Adrenal gland (tissue), 12 donors: ENCODE measurements around the gene KRT37. TPM values are rescaled to one million over a fixed set of nuclear protein-coding genes. Genes with fewer than 3 reads are reported as not detected.

Experiments
- DNase-seq, 7 donors: peaks; one replicate each; pipeline ENCODE4 v3.0.0-alpha.2; 2019 to 2020
- H3K27ac ChIP-seq, 5 donors: fragments of 200-600 bp; sonication (generic) in 4 of 5; 1 replicate in 3 of 5; 2 replicates in 2 of 5; pipeline versions ENCODE4 v1.5.1 to v1.8.0; 2016 to 2020; ENCODE audit warnings: mild to moderate bottlenecking in 1 of 5
- H3K27me3 ChIP-seq: fragments of 200-600 bp; 2 replicates; pipeline ENCODE4 v1.8.0; 2021
- H3K36me3 ChIP-seq, 2 donors: fragments of 200-600 bp; replicated peaks in 1 of 2; 1 replicate in 1 of 2; 2 replicates in 1 of 2; pipeline versions ENCODE4 v1.5.1 to v1.8.0; 2018 to 2022
- H3K4me1 ChIP-seq, 2 donors: fragments of 200-600 bp; replicated peaks in 1 of 2; 1 replicate in 1 of 2; 2 replicates in 1 of 2; pipeline versions ENCODE4 v1.5.1 to v1.8.0; 2018 to 2021
- H3K4me3 ChIP-seq, 4 donors: fragments of 200-600 bp; sonication (generic) in 3 of 4; one replicate each; pipeline ENCODE4 v1.5.1; 2016 to 2018
- H3K9me3 ChIP-seq, 3 donors: fragments of 200-600 bp; sonication (generic) in 1 of 3; replicated peaks in 1 of 3; 1 replicate in 2 of 3; 2 replicates in 1 of 3; pipeline versions ENCODE4 v1.5.1 to v1.8.0; 2016 to 2021
- CTCF ChIP-seq, 6 experiments: fragments of 450-650 bp in 4 of 6; fragments of 200-600 bp in 2 of 6; sonication (generic) in 1 of 6; IDR thresholded peaks; 1 replicate in 5 of 6; 2 replicates in 1 of 6; pipeline versions ENCODE4 v1.5.1 to v1.8.0; 2016 to 2021; ENCODE audit warnings: antibody characterized with exemption in 6 of 6, mild to moderate bottlenecking in 2 of 6, moderate library complexity in 1 of 6
- POLR2A ChIP-seq, 2 donors: fragments of 450-650 bp; IDR thresholded peaks; one replicate each; pipeline ENCODE4 v1.6.1; 2017; ENCODE audit warnings: antibody characterized with exemption in 2 of 2, mild to moderate bottlenecking in 2 of 2, moderate library complexity in 1 of 2
- WGBS, 4 donors: extraction: QIAGEN DNeasy Blood & Tissue Kit in 2 of 4; methylation state at CpG; one replicate each; pipeline versions ENCODE4 v1.1.5 to v1.1.7; 2013 to 2017; 5-methylcytosine and 5-hydroxymethylcytosine counted together
- intact Hi-C, 2 donors: fragments of 100-400 bp; cut with DNase I; formaldehyde crosslinking; loops; one replicate each; pipeline versions ENCODE4 v1.14.1 to v1.15.0; 2022 to 2023
- polyA plus RNA-seq, 3 donors: library from polyadenylated mRNA; stranded (reverse); fragments of 200-250 nt in 2 of 3; fragments of 350-450 nt in 1 of 3; fragmentation: Illumina TruSeq in 1 of 3; extraction: RNeasy Lipid Tissue Mini Kit (QIAGEN cat#74804) in 1 of 3; gene quantifications; one replicate each; pipeline ENCODE4 v1.2.3, GENCODE V29; 2013 to 2014
- total RNA-seq, 9 donors: library from RNA; depleted of rRNA in 4 of 9; stranded (reverse); fragments of >200 nt in 4 of 9; fragments of 120-200 nt in 1 of 9; fragmentation: NEBNext Ultra II Directional in 1 of 9; extraction: Animal tissue kit (Norgen Biotek cat#: 25700) in 1 of 9; gene quantifications; one replicate each; pipeline versions ENCODE4 v1.1.0 to v1.2.4, GENCODE V29; 2013 to 2023
- donor health status: healthy with polysubstance abuse.
- donor health status: Bipolar disorder and iron deficiency.
- donor health status: DM: yes; HTN: yes; CAD: no.
- donor health status: DM: no; HTN: no; CAD: no.
- donor health status: DM: no; HTN: no; CAD: no.
- donor health status: DM: yes; HTN: yes; CAD: no.

Gene KRT37
- total and polyA plus RNA-seq, 12 donors = not detected

GRCh38 chr17:41411072-41411840 lies 13.1 kb downstream of the KRT37 start:
- Histone ChIP-seq H3K27ac (no peak overlapping the region), H3K9me3 (no peaks in the 10 kb centered on the region), H3K36me3 (no peaks in the 10 kb centered on the region), H3K27me3 (no peaks in the 10 kb centered on the region), H3K4me3 (no peak overlapping the region), H3K4me1 (peaks cover 1 to 9% of the 10 kb centered on the region in 2 donors)
- no peak for DNase-seq
- intact Hi-C loops = no loop called here
- TF ChIP-seq CTCF (IDR thresholded peaks at IDR 0.05) (no peak), POLR2A (IDR thresholded peaks at IDR 0.05) (no peak)
- 95 to 97% (median 96%) methylated on average over 17 to 20 of the region's 20 CpGs for WGBS, 4 donors

- H3K4me1 ChIP-seq = no peaks in the 10 kb centered on the region
- H3K9me3 ChIP-seq = no peaks in the 10 kb centered on the region
- DNase-seq = peak in 1 of 7 donors; percentile 18
- no peak overlapping the region for H3K4me3 ChIP-seq
- 94 to 98% (median 96%) methylated on average over 6 to 10 of the region's 10 CpGs for WGBS, 4 donors
- H3K27ac ChIP-seq = no peak overlapping the region
- no peaks in the 10 kb centered on the region for H3K27me3 ChIP-seq
- no peaks in the 10 kb centered on the region for H3K36me3 ChIP-seq
- intact Hi-C loops = no loop called here
- no peak for TF ChIP-seq CTCF (IDR thresholded peaks at IDR 0.05)
- no peak for TF ChIP-seq POLR2A (IDR thresholded peaks at IDR 0.05)
Measured at GRCh38 chr17:41407226-41407625, 17.2 kb downstream of the KRT37 start.

GRCh38 chr17:41406205-41406604 lies 18.2 kb downstream of the KRT37 start:
- TF ChIP-seq POLR2A (IDR thresholded peaks at IDR 0.05) (no peak), CTCF (IDR thresholded peaks at IDR 0.05) (no peak)
- 63 to 75% (median 70%) methylated on average over 5 of the region's 5 CpGs for WGBS, 4 donors
- intact Hi-C loops = no loop called here

GRCh38 chr17:41404024-41404671 lies 20.2 kb downstream of the KRT37 start:
- Histone ChIP-seq H3K27ac (no peak overlapping the region), H3K27me3 (no peaks in the 10 kb centered on the region), H3K9me3 (no peaks in the 10 kb centered on the region), H3K36me3 (no peaks in the 10 kb centered on the region), H3K4me1 (no peaks in the 10 kb centered on the region), H3K4me3 (no peak overlapping the region)
- DNase-seq = peak in 6 of 7 donors; percentile 43 to 65 (median 52)
- TF ChIP-seq POLR2A (IDR thresholded peaks at IDR 0.05) = no peak
- intact Hi-C loops = no loop called here
- WGBS, 4 donors = 53 to 64% (median 60%) methylated on average over 7 of the region's 7 CpGs

More at GRCh38 chr17:41406205-41406604, 18.2 kb downstream of the KRT37 start:
- no peaks in the 10 kb centered on the region for H3K36me3 ChIP-seq
- peak in 1 of 7 donors; percentile 49 for DNase-seq
- no peaks in the 10 kb centered on the region for H3K27me3 ChIP-seq
- H3K4me1 ChIP-seq = no peaks in the 10 kb centered on the region
- H3K27ac ChIP-seq = no peak overlapping the region
- no peaks in the 10 kb centered on the region for H3K9me3 ChIP-seq
- no peak overlapping the region for H3K4me3 ChIP-seq
